ENCODE measurements around the gene GSS.

The GSS gene

GRCh38 chr20:34943808-34944567 lies 11.6 kb downstream of the GSS start:
- Histone ChIP-seq H3K36me3 (replicated peaks) (peaks cover 35% of the 10 kb centered on the region), H3K27ac (no peak overlapping the region), H3K27me3 (replicated peaks) (no peaks in the 10 kb centered on the region), H3K4me3 (ENCODE audit: low read depth, low read length) (no peak overlapping the region)
- in situ Hi-C loops (cut with HindIII; ENCODE audit: low pct_ligation_motif_present, low sequenced_read_pairs): no loop called here
- DNase-seq: no peak
- TF ChIP-seq CTCF (IDR thresholded peaks at IDR 0.05; ENCODE audit: low read depth, low read length, missing control alignments): no peak

GRCh38 chr20:34942301-34942700 lies 13.3 kb downstream of the GSS start:
- peaks cover 50% of the 10 kb centered on the region for H3K36me3 ChIP-seq (replicated peaks)
- no peak overlapping the region for H3K4me3 ChIP-seq (ENCODE audit: low read depth, low read length)
- no peak for DNase-seq
- H3K27ac ChIP-seq: no peak overlapping the region
- no peaks in the 10 kb centered on the region for H3K27me3 ChIP-seq (replicated peaks)
- in situ Hi-C loops (cut with HindIII; ENCODE audit: low pct_ligation_motif_present, low sequenced_read_pairs): no loop called here
- no peak for TF ChIP-seq CTCF (IDR thresholded peaks at IDR 0.05; ENCODE audit: low read depth, low read length, missing control alignments)

GRCh38 chr20:34941226-34941625 lies 14.4 kb downstream of the GSS start:
- DNase-seq: peak; percentile 23
- Histone ChIP-seq H3K4me3 (ENCODE audit: low read depth, low read length) (no peak overlapping the region), H3K27ac (no peak overlapping the region), H3K27me3 (replicated peaks) (no peaks in the 10 kb centered on the region), H3K36me3 (replicated peaks) (peaks cover 50% of the 10 kb centered on the region)
- in situ Hi-C loops (cut with HindIII; ENCODE audit: low pct_ligation_motif_present, low sequenced_read_pairs): no loop called here
- no peak for TF ChIP-seq CTCF (IDR thresholded peaks at IDR 0.05; ENCODE audit: low read depth, low read length, missing control alignments)

GRCh38 chr20:34940081-34940481 lies 15.5 kb downstream of the GSS start:
- DNase-seq: no peak
- TF ChIP-seq CTCF (IDR thresholded peaks at IDR 0.05; ENCODE audit: low read depth, low read length, missing control alignments): no peak
- Histone ChIP-seq H3K27ac (no peak overlapping the region), H3K4me3 (ENCODE audit: low read depth, low read length) (no peak overlapping the region), H3K27me3 (replicated peaks) (no peaks in the 10 kb centered on the region), H3K36me3 (replicated peaks) (peaks cover 46% of the 10 kb centered on the region)
- in situ Hi-C loops (cut with HindIII; ENCODE audit: low pct_ligation_motif_present, low sequenced_read_pairs): no loop called here

- TF ChIP-seq CTCF (IDR thresholded peaks at IDR 0.05; ENCODE audit: low read depth, low read length, missing control alignments): no peak
- DNase-seq: no peak
- no peak overlapping the region for H3K4me3 ChIP-seq (ENCODE audit: low read depth, low read length)
- H3K36me3 ChIP-seq (replicated peaks): peaks cover 46% of the 10 kb centered on the region
- no peaks in the 10 kb centered on the region for H3K27me3 ChIP-seq (replicated peaks)
- in situ Hi-C loops (cut with HindIII; ENCODE audit: low pct_ligation_motif_present, low sequenced_read_pairs): no loop called here
- no peak overlapping the region for H3K27ac ChIP-seq
Observed at GRCh38 chr20:34938466-34939163, 17.0 kb downstream of the GSS start.

Data from brain microvascular endothelial cell (primary cell).